HS-27A (cell line): Measurements from ENCODE around the gene DSCAM.

Source experiments
- DNase-seq: peaks from one replicate; pipeline ENCODE4 v3.0.0-alpha.2; 2012; ENCODE audit warnings: low read depth, missing footprints

The DSCAM gene

DNA sequence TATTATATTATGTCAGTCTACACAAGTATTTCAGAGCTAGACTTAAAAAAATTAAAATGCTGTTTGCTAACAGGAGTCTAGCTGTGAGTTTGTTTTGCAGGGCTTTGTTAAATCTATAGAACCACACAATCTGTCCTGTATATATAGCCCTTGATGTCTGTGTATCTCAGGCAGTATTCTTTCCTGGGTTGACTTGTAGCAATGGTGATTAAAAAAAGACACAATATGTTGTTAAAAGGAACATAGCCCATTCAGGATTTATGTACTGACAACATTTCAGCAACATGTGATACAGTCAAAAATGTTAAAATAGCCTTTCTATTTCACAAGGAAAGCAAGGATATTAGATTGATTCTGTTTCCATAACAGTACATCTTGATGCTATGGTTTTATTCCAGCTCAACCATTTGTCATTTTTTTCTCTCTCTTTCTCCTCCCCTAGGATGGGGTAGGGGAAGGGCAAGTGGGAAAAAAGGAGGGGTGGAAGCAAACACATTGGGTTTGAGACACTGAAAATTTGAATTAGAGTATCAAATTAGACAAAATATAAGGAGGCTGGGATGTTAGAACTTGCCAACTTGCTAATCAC lies 139.2 kb downstream of the DSCAM start:
- no peak for DNase-seq

GRCh38 chr21:40706806-40707655 lies 139.9 kb downstream of the DSCAM start:
- DNase-seq: no peak

- DNase-seq: no peak
Observed at GRCh38 chr21:40706176-40706575, 140.8 kb downstream of the DSCAM start.

DNA sequence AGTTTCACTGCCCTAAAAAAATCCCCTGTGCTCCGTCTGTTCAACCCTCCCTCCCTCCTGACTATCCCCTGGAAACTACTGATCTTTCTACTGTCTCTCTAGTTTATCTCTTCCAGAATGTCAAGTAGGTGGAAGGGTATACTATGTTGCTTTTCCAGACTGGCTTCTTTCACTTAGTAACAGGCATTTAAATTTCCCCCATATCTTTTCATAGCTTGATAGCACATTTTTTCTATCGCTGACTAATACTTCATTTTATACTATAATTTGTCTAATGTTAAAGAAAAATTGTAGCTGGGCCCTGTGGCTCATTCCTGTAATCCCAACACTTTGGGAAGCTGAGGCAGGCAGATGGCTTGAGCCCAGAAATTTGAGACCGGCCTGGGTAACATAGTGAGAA lies 142.8 kb downstream of the DSCAM start:
- no peak for DNase-seq

GRCh38 chr21:40699366-40699765 lies 147.6 kb downstream of the DSCAM start:
- no peak for DNase-seq

DNA sequence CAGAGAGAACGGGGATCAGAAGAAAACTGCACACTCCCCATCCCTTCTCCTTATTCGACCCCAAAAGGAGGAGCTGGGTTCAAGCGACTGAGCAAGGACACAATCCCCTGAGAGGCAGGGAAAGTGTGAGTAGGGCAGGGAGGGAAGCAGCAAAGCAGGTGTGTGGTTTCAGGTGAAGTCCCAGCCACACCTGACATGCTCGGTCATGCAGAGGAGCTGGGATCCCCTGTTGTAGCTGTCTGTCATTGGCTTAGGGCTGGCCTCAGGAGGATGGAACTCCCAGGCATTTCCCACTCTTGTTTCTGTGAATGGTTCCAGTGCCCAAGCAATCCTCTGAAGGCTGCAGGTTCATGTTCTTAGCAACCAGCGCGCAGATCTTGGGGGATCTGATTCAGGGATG lies 150.7 kb downstream of the DSCAM start:
- DNase-seq: no peak

DNA sequence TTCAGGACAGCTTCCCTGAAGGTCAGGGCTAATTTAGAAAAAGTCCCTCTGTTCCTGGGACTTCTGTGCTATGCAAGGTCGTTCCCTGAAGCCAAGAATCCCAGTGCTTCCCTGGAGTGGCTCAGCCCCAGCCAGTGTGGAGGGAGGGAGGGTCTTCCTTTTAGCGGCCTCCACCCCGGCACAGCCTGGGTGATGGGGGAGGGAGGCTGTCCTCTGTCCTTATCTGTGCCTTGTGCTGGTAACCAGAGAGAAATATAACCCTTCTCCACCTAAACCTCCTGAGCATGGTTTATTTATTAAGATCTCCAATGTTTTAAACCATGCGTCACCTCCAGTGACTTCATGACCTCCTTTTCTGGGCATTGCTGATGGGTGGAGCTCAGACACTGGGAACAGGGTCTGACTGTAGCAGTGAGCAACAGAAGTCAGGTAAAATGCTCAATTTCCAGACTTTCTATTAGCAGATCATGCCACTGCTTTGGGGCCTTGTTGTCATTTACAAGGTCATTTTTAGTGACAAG lies 157.1 kb downstream of the DSCAM start:
- no peak for DNase-seq

DNA sequence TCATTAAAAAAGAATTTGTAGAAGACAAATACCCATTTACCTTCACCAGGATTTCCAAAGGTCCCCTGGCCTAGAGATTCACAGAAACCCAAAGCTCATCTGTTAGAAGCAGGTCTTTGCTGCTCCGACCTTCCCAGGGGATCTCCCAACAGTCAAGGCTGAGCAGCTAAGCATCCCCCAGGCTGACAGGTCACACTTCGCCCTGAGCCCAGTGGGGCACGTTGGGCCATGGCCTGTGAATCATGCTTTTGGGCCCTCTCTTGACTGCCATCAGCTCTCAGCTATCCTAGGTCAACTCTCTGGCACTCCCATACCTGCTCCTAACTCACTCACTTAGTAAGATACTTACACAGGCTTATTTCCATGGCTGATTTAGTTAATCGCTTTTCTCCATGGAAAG lies 157.7 kb downstream of the DSCAM start:
- DNase-seq: no peak

GRCh38 chr21:40688106-40688864 lies 158.7 kb downstream of the DSCAM start:
- DNase-seq: no peak

- DNase-seq: no peak
Observed at GRCh38 chr21:40687625-40688024, 159.3 kb downstream of the DSCAM start.

- DNase-seq: no peak
Observed at GRCh38 chr21:40686526-40686925, 160.4 kb downstream of the DSCAM start.

DNA sequence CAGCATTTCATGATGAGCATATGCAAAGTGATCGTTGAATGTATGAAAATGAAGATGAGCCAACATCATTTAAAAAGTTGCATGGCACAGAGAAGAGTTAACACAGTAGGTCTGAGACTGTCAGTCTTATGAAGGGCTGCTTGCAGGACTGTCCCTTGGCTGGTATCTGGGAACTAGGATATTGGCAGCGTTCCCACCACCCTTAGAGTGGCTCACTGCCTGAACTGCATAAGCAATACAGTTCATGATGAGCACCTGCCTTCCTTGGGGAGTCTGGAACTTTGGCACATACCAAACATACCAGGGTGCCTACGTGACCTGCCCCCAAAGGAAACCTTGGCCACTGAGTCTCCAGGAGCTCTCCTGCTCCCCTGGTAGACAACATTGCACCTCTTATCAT lies 161.8 kb downstream of the DSCAM start:
- no peak for DNase-seq

DNA sequence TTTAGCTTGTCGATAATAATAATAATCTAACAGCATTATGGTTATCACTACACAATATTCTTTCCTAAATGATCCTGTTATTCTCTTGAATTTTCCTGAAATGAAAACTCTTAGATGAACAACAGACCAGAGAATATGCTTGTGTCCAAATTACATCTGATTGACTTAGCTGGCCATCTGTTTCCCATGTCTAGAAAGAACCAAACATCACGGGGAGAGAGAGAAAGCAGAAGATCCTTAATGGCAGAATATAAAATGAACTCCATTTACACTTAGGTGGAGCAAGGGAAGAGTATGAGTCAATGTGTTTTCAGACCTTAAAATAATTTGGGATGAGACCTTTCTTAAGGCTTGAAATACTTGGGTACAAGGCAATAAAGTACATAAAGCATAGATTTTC lies 162.2 kb downstream of the DSCAM start:
- DNase-seq: no peak

GRCh38 chr21:40683349-40683748 lies 163.6 kb downstream of the DSCAM start:
- no peak for DNase-seq

DNA sequence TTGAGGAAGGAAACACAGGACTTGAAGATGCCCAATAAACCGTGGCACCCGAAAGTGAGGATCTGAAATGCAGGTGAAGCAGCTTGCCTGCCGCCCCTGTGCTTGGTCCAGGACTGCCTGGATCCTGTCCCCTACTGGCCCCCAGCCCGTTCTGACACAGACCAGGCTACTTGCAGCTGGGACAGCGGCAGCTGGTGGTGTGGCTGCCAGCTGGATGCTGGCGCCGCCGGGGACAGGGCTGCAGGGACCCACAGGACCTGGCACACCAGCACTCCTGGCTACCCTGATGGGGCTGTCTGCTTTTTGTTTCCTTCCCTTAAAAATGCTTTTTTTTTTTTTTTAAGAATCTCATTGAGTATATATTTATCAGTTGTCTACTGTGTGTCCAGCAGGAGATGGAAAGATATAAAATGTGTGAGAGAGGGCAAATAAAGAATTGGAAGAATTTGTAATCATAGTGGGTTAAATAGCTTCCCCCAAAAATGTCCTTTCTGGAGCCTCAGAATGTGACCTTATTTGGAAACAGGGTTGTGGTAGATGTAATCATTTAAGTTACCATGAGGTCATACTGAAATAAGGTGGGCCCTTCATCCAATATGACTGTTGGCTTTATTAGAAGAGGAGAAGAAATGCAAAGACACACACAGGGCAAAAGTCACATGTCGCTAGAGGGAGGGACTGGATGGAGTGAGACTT lies 165.6 kb downstream of the DSCAM start:
- no peak for DNase-seq

DNA sequence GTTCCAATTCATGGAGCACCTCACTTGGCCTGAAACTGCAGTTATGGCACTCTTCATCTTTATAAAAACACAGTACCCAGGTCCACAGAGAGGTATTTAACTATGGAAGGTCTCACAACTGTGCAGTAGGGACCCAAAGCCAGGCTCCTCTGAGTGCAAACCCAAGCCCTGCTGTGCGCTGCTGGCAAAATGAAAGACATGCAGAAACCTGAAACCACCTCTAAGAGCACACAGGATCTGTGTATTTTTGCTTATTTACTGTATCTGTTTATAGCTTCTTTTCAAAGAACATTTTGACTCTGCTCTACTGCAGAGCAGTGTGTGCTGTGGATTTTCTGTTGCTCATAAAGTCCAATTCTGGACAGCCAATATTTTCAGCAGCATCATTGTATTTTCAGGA lies 166.6 kb downstream of the DSCAM start:
- no peak for DNase-seq

GRCh38 chr21:40678681-40679284 lies 168.2 kb downstream of the DSCAM start:
- no peak for DNase-seq

GRCh38 chr21:40675017-40675416 lies 171.9 kb downstream of the DSCAM start:
- DNase-seq: no peak

GRCh38 chr21:40672602-40673001 lies 174.4 kb downstream of the DSCAM start:
- DNase-seq: no peak

DNA sequence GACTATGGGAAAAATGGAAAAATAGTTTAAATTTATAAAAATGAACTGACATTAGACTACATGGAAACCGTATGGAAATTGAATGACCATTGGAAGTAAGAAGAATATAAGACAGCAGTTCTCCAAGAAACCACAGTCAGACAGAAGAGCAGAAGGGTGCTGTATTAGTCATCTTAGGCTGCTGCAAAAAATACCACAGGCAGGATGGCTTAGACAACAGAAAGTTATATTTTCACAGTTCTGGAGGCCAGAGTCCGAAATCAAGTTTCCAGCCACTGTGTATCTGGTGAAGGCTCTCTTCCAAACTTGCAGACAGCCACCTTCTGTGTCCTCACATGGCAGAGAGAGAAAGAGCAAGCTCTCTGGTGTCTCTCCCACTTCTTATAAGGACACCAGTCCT lies 175.2 kb downstream of the DSCAM start:
- DNase-seq: no peak

- DNase-seq: no peak
Observed at GRCh38 chr21:40668555-40669275, 178.2 kb downstream of the DSCAM start.
